PC-3 (cell line): Measurements from ENCODE around the gene CNDP1. TPM values are rescaled to one million over a fixed set of nuclear protein-coding genes. Genes with fewer than 3 reads are reported as not detected.

Experiments used
- ATAC-seq: fragments of 200-7000 bp; cut with Tn5 transposase; 2 replicates; pipeline ENCODE4 v1.9.1; 2020; ENCODE audit warnings: mild to moderate bottlenecking, moderate library complexity
- BruUV-seq: library from RNA; stranded (reverse); fragments of 400-500 nt; replicated peaks from 2 replicates; lab custom pipeline; 2021; lab: Mats Ljungman, UMichigan
- CTCF ChIA-PET: fragments of 300-600 bp; sonication (Branson Sonifier 250); formaldehyde crosslinking; loops from one replicate; lab custom pipeline; 2022; ENCODE audit warnings: antibody characterized with exemption; lab: Charles Lee
- POLR2A ChIA-PET: fragments of 300-600 bp; sonication (Branson Sonifier 250); formaldehyde crosslinking; loops from one replicate; lab custom pipeline; 2022; ENCODE audit warnings: antibody characterized with exemption; ENCODE audit not compliant: unreplicated experiment; lab: Charles Lee
- DNase-seq: peaks from one replicate; pipeline ENCODE4 v3.0.0-alpha.2; 2015
- H2AFZ ChIP-seq: fragments of 300-600 bp; sonication (generic); 2 replicates; pipeline ENCODE4 v1.6.0; 2016; ENCODE audit warnings: antibody characterized with exemption, low read length
- H3F3A ChIP-seq: fragments of 300-600 bp; sonication (generic); one replicate; pipeline ENCODE4 v1.6.0; 2017; ENCODE audit warnings: antibody characterized with exemption, low read length, control low read depth, mild to moderate bottlenecking; ENCODE audit not compliant: unreplicated experiment
- H3K27ac ChIP-seq: fragments of 300-600 bp; sonication (generic); 2 replicates; pipeline ENCODE4 v1.5.1; 2016; ENCODE audit warnings: mild to moderate bottlenecking, low read length
- H3K27me3 ChIP-seq: fragments of 300-600 bp; sonication (generic); 2 replicates; pipeline ENCODE4 v1.6.1; 2016; ENCODE audit warnings: low read length, mixed read lengths
- H3K36me3 ChIP-seq: fragments of 300-600 bp; sonication (generic); 2 replicates; pipeline ENCODE4 v1.6.1; 2016; ENCODE audit warnings: low read depth, mixed run types, low read length, mixed read lengths
- H3K4me1 ChIP-seq: fragments of 300-600 bp; sonication (generic); 2 replicates; pipeline ENCODE4 v1.5.1; 2016; ENCODE audit warnings: low read length; ENCODE audit not compliant: insufficient read depth
- H3K4me2 ChIP-seq: fragments of 300-600 bp; sonication (generic); 2 replicates; pipeline ENCODE4 v1.6.0; 2016; ENCODE audit warnings: low read length
- H3K4me3 ChIP-seq: fragments of 300-600 bp; sonication (generic); 2 replicates; pipeline ENCODE4 v1.5.1; 2016; ENCODE audit warnings: mild to moderate bottlenecking, low read length, mixed read lengths
- H3K79me2 ChIP-seq: fragments of 300-600 bp; sonication (generic); 2 replicates; pipeline ENCODE4 v1.6.1; 2017; ENCODE audit warnings: low read length, mixed read lengths
- H3K9ac ChIP-seq: fragments of 300-600 bp; sonication (generic); 2 replicates; pipeline ENCODE4 v1.6.0; 2016; ENCODE audit warnings: mild to moderate bottlenecking, low read length
- H3K9me2 ChIP-seq: fragments of 300-600 bp; sonication (generic); replicated peaks from 2 replicates; pipeline ENCODE4 v1.6.1; 2016; ENCODE audit warnings: mixed run types, low read length, mixed read lengths
- H3K9me3 ChIP-seq: fragments of 300-600 bp; sonication (generic); 2 replicates; pipeline ENCODE4 v1.6.1; 2016; ENCODE audit warnings: low read length, mixed read lengths
- H4K20me1 ChIP-seq: fragments of 300-600 bp; sonication (generic); 2 replicates; pipeline ENCODE4 v1.6.1; 2016; ENCODE audit warnings: low read length, mixed read lengths
- CTCF ChIP-seq: fragments of 300-600 bp; sonication (generic); conservative IDR thresholded peaks from 2 replicates; pipeline ENCODE4 v1.5.1; 2017; ENCODE audit warnings: antibody characterized with exemption, low read depth, mild to moderate bottlenecking, low read length
- EZH2 ChIP-seq: fragments of 300-600 bp; sonication (generic); IDR thresholded peaks from one replicate; pipeline ENCODE4 v1.6.1; 2017; ENCODE audit warnings: antibody characterized with exemption, mild to moderate bottlenecking, low read length; ENCODE audit not compliant: unreplicated experiment
- EZH2phosphoT487 ChIP-seq: fragments of 300-600 bp; sonication (generic); IDR thresholded peaks from 2 replicates; pipeline ENCODE4 v1.6.1; 2018; ENCODE audit warnings: mild to moderate bottlenecking, antibody characterized with exemption, low read length, borderline replicate concordance
- intact Hi-C: fragments of 100-400 bp; cut with micrococcal nuclease; formaldehyde crosslinking; loops from 2 replicates; pipeline ENCODE4 v1.9.0; 2023
- total RNA-seq: library from RNA; depleted of rRNA; stranded (reverse); fragments of >200 nt; gene quantifications from 2 replicates; pipeline ENCODE4 v1.2.3, GENCODE V29; 2014; rRNA removed

The CNDP1 gene
- total RNA-seq, 1 experiment from 2014 or later: not detected

GRCh38 chr18:74633652-74634352, 99.5 kb downstream of the CNDP1 start:
- ChIA-PET POLR2A (no interaction called here), CTCF (no interaction called here)
- TSS peak; percentile 7 for BruUV-seq
- Histone ChIP-seq H2AFZ (no peak overlapping the region), H3K9me2 (no peaks in the 10 kb centered on the region), H4K20me1 (no peaks in the 10 kb centered on the region), H3K79me2 (peaks cover 3% of the 10 kb centered on the region; the same call in 1 of the 2 replicates), H3K36me3 (peaks cover 9% of the 10 kb centered on the region; the same call in 1 of the 2 replicates), H3K27me3 (no peaks in the 10 kb centered on the region), H3K4me3 (no peak overlapping the region), H3K27ac (0 out of 2 replicates have a peak overlapping the region, but pooled peaks have one; percentile 17), H3K4me2 (peak overlapping the region; percentile 35), H3F3A (no peaks in the 10 kb centered on the region), H3K4me1 (peaks cover 15% of the 10 kb centered on the region; the same call in 1 of the 2 replicates), H3K9ac (no peak overlapping the region), H3K9me3 (no peaks in the 10 kb centered on the region)
- intact Hi-C loops: no loop called here
- DNase-seq: peak; percentile 61
- ATAC-seq: peak; percentile 70
- TF ChIP-seq CTCF (no peak), EZH2 (no peak), EZH2phosphoT487 (no peak)

- peaks cover 9% of the 10 kb centered on the region; the same call in 1 of the 2 replicates for H3K36me3 ChIP-seq
- no peaks in the 10 kb centered on the region for H3K9me2 ChIP-seq
- H3K79me2 ChIP-seq: no peaks in the 10 kb centered on the region
- ChIA-PET CTCF (no interaction called here), POLR2A (no interaction called here)
- no peak overlapping the region for H2AFZ ChIP-seq
- no peaks in the 10 kb centered on the region for H3F3A ChIP-seq
- TF ChIP-seq EZH2phosphoT487 (no peak), EZH2 (no peak), CTCF (no peak)
- H3K27me3 ChIP-seq: no peaks in the 10 kb centered on the region
- H3K4me1 ChIP-seq: peaks cover 15% of the 10 kb centered on the region; the same call in 1 of the 2 replicates
- no peaks in the 10 kb centered on the region for H4K20me1 ChIP-seq
- no TSS peak for BruUV-seq
- H3K4me3 ChIP-seq: no peak overlapping the region
- ATAC-seq: no peak
- no peak overlapping the region for H3K27ac ChIP-seq
- intact Hi-C loops: no loop called here
- H3K9me3 ChIP-seq: no peaks in the 10 kb centered on the region
- no peak overlapping the region for H3K4me2 ChIP-seq
- H3K9ac ChIP-seq: no peak overlapping the region
- no peak for DNase-seq
Observed at GRCh38 chr18:74635224-74635975, 101.1 kb downstream of the CNDP1 start.

Other genes with a start within 250 kb of the CNDP1 start
- 98.0 and 130 TPM in 2 replicates for gene CYB5A, start 242.5 kb upstream of the CNDP1 start, total RNA-seq
- gene C18orf63, start 218.7 kb upstream of the CNDP1 start, total RNA-seq: not detected in 2 replicates
- not detected in 2 replicates for gene DIPK1C, start 77.2 kb upstream of the CNDP1 start, total RNA-seq
- gene CNDP2, start 38.1 kb upstream of the CNDP1 start, total RNA-seq: 50.0 and 57.6 TPM in 2 replicates
- 8.5 and 9.3 TPM in 2 replicates for gene ZNF407, start 63.4 kb downstream of the CNDP1 start, total RNA-seq